CD8-positive, alpha-beta memory T cell (primary cell): ENCODE measurements around the gene DPEP3. TPM values are rescaled to one million over a fixed set of nuclear protein-coding genes. Genes with fewer than 3 reads are reported as not detected.

Experiments
- CTCF ChIA-PET: fragments of 350-600 bp; sonication (Branson Sonifier 250); formaldehyde crosslinking; loops from one replicate; lab custom pipeline; 2021; ENCODE audit warnings: antibody characterized with exemption; lab: Charles Lee
- POLR2A ChIA-PET: fragments of 350-600 bp; sonication (Branson Sonifier 250); formaldehyde crosslinking; loops from one replicate; lab custom pipeline; 2021; ENCODE audit warnings: antibody characterized with exemption; lab: Charles Lee
- DNase-seq, 5 donors: peaks; one replicate each; pipeline versions ENCODE4 v3.0.0 to v3.0.0-alpha.2; 2020 to 2022; ENCODE audit warnings: mixed read lengths in 1 of 5
- H3K27ac ChIP-seq: one replicate; pipeline ENCODE4 v1.7.0; 2013; ENCODE audit warnings: low read depth, mild to moderate bottlenecking, low read length, moderate library complexity
- H3K27me3 ChIP-seq: 2 replicates; pipeline ENCODE4 v1.7.0; 2013; ENCODE audit warnings: low read length, mild to moderate bottlenecking; ENCODE audit not compliant: insufficient read depth, poor library complexity, severe bottlenecking
- H3K36me3 ChIP-seq: 2 replicates; pipeline ENCODE4 v1.7.0; 2013; ENCODE audit warnings: mild to moderate bottlenecking, low read length, moderate library complexity; ENCODE audit not compliant: insufficient read depth
- H3K4me1 ChIP-seq: 2 replicates; pipeline ENCODE4 v1.7.0; 2013; ENCODE audit warnings: mild to moderate bottlenecking, low read length, moderate library complexity; ENCODE audit not compliant: insufficient read depth
- H3K4me3 ChIP-seq: 2 replicates; pipeline ENCODE4 v1.7.0; 2013; ENCODE audit warnings: mild to moderate bottlenecking, low read length
- H3K9me3 ChIP-seq: 2 replicates; pipeline ENCODE4 v1.7.0; 2013; ENCODE audit warnings: mild to moderate bottlenecking, low read length
- H3K27ac Mint-ChIP-seq, 8 donors: one replicate each; pipeline ENCODE4 v1.8.0; 2020 to 2021; ENCODE audit warnings: mixed read lengths in 8 of 8, mild to moderate bottlenecking in 6 of 8, inconsistent platforms in 3 of 8, moderate library complexity in 3 of 8
- H3K27me3 Mint-ChIP-seq, 2 donors: one replicate each; pipeline ENCODE4 v1.8.0; 2020 to 2021; ENCODE audit warnings: mixed read lengths in 2 of 2, mild to moderate bottlenecking in 1 of 2, moderate library complexity in 1 of 2
- H3K36me3 Mint-ChIP-seq, 3 donors: one replicate each; pipeline ENCODE4 v1.8.0; 2020 to 2021; ENCODE audit warnings: mixed read lengths in 3 of 3, inconsistent platforms in 1 of 3, mild to moderate bottlenecking in 1 of 3
- H3K4me1 Mint-ChIP-seq, 3 donors: one replicate each; pipeline ENCODE4 v1.8.0; 2020 to 2021; ENCODE audit warnings: mixed read lengths in 3 of 3, inconsistent platforms in 1 of 3, mild to moderate bottlenecking in 1 of 3
- H3K4me3 Mint-ChIP-seq, 7 donors: one replicate each; pipeline ENCODE4 v1.8.0; 2020 to 2021; ENCODE audit warnings: mixed read lengths in 7 of 7, mild to moderate bottlenecking in 6 of 7, moderate library complexity in 4 of 7, inconsistent platforms in 2 of 7
- H3K9me3 Mint-ChIP-seq, 5 donors: one replicate each; pipeline ENCODE4 v1.8.0; 2020 to 2022; ENCODE audit warnings: mixed read lengths in 5 of 5, mild to moderate bottlenecking in 3 of 5, moderate library complexity in 2 of 5, inconsistent platforms in 1 of 5
- polyA plus RNA-seq: library from polyadenylated mRNA; unstranded; fragments of 300-500 nt; fragmentation: Illumina TruSeq; gene quantifications from one replicate; pipeline ENCODE4 v1.2.3, GENCODE V29; 2021
- total RNA-seq, 2 experiments: library from RNA; stranded (reverse); gene quantifications; one replicate each; pipeline ENCODE4 v1.2.3, GENCODE V29; 2021

The DPEP3 gene
- total and polyA plus RNA-seq, 3 experiments from 2014 or later, result 0.10 to 0.18 (median 0.18) TPM

DNA sequence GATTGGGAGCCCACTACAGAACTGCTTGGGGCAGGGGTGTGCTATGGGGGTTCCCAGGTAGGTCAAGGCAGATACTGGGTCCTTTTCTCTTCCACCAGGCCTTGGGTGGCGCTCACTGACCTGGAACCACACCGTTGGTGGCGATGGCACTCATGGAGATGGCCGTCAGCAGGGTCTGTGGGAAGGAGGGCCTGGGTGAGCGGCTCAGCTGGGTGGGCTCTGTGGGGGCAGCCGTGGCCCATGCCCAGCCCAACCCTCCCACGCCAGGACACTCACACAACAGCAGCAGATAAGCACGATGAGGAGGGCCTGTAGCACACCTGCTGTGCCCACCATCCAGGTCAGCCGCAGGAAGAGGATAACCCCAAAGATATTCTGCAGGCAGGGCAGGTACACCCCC, 22.7 kb downstream of the DPEP3 start:
- Mint-ChIP-seq H3K9me3 (no peaks in the 10 kb centered on the region), H3K27me3 (no peaks in the 10 kb centered on the region), H3K36me3 (peaks cover 0 to 49% (median 7%) of the 10 kb centered on the region in 3 donors), H3K4me1 (peaks cover 0 to 2% (median 0%) of the 10 kb centered on the region in 3 donors), H3K4me3 (no peak overlapping the region), H3K27ac (no peak overlapping the region)
- Histone ChIP-seq H3K27ac (no peak overlapping the region), H3K4me3 (no peak overlapping the region), H3K36me3 (peaks cover 11% of the 10 kb centered on the region), H3K27me3 (no peaks in the 10 kb centered on the region), H3K4me1 (no peaks in the 10 kb centered on the region), H3K9me3 (no peaks in the 10 kb centered on the region)
- CTCF ChIA-PET, result interaction anchor here (1.7 kb wide), 1 partner anchor 141 kb away, joined by 3 read pairs; no protein-coding TSS in a partner anchor
- POLR2A ChIA-PET, result no interaction called here
- no peak for DNase-seq

DNA sequence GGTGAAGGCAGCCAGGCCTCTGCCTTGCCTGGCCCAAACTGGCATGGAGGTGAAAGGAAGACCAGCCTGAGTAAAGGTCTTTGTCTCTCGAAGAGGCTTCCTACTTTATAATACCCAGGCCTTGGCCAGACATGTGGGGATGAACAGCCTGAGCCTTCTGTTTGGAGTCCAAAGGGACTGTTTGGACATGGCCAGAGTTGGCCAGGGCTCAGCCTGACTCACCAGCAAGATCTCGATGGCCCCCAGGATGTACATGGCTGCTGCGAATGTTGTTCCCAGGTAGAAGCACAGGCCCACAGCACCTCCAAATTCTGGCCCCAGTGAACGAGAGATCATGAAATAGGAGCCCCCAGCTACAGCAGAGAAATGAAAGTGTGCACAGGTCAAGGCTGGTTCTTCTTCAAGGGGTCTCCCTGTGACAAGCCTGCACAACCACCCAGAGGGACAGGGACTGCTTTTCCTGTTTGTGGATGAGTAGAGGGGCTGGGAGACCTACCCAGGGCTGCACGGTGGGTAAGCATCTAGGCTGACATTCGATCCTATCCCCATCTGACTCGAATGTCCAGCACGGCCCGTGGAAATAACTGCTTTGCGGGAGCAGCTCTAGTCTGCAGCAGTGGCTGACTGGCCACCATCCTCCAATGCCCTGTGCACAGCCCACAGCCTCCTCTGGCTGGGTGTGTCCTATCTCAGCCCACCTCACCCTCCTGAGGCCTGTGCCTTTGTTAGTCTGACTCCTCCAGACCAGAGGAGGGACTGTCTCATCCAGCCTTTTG, 25.7 kb downstream of the DPEP3 start:
- Mint-ChIP-seq H3K27ac (no peak overlapping the region), H3K9me3 (no peaks in the 10 kb centered on the region), H3K4me3 (no peak overlapping the region), H3K36me3 (peaks cover 0 to 41% (median 2%) of the 10 kb centered on the region in 3 donors), H3K27me3 (no peaks in the 10 kb centered on the region), H3K4me1 (peaks cover 0 to 2% (median 0%) of the 10 kb centered on the region in 3 donors)
- POLR2A ChIA-PET, result no interaction called here
- H3K9me3 ChIP-seq, result no peaks in the 10 kb centered on the region
- CTCF ChIA-PET, result no interaction called here
- no peak overlapping the region for H3K27ac ChIP-seq
- no peak for DNase-seq
- H3K4me1 ChIP-seq, result no peaks in the 10 kb centered on the region
- peaks cover 6% of the 10 kb centered on the region for H3K36me3 ChIP-seq
- H3K27me3 ChIP-seq, result no peaks in the 10 kb centered on the region
- H3K4me3 ChIP-seq, result no peak overlapping the region

DNA sequence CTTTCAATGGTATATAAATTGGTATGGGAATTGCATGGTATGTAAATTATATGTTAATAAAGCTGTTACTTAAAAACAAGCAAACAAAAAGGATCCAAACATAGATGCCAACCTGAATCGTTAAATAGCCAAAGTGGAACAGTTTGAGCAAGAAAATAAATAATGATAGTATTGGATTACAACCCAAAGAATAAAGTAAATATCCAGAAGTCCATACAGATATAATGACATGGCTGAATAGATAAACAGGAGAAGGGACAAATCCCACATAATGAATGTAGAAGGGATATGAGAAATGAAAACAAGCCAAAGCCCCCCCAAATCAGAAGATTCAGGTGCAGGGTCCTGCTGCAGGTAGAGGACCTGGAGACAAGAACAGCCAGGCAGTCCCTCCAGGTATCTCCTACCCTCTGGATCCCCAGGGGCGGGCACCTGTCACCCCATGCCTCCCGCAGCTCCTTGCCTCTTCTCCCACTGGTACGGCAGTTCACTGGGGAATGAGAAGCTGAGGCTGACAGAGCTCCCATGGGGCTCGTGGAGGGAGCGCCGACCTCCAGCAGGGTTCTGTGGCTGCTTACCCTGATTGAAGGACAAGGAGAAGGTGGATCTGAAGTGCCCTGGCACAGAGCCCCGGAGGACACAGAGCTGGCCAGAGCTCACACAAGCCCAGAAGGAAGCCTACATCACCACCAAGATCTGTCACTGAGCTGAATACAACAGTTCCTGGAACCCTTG, 26.5 kb downstream of the DPEP3 start:
- H3K27me3 ChIP-seq, result no peaks in the 10 kb centered on the region
- DNase-seq, result no peak
- H3K4me3 ChIP-seq, result no peak overlapping the region
- H3K36me3 ChIP-seq, result peaks cover 6% of the 10 kb centered on the region
- no peaks in the 10 kb centered on the region for H3K9me3 ChIP-seq
- Mint-ChIP-seq H3K9me3 (no peaks in the 10 kb centered on the region), H3K27me3 (no peaks in the 10 kb centered on the region), H3K4me1 (peaks cover 0 to 2% (median 0%) of the 10 kb centered on the region in 3 donors), H3K27ac (peak overlapping the region in 1 of 8 donors; percentile 55), H3K4me3 (no peak overlapping the region), H3K36me3 (peaks cover 0 to 39% (median 2%) of the 10 kb centered on the region in 3 donors)
- CTCF ChIA-PET, result interaction anchor here (1.0 kb wide), 1 partner anchor 34 kb away, joined by 3 read pairs; no protein-coding TSS in a partner anchor
- POLR2A ChIA-PET, result no interaction called here
- no peak overlapping the region for H3K27ac ChIP-seq
- H3K4me1 ChIP-seq, result no peaks in the 10 kb centered on the region

DNA sequence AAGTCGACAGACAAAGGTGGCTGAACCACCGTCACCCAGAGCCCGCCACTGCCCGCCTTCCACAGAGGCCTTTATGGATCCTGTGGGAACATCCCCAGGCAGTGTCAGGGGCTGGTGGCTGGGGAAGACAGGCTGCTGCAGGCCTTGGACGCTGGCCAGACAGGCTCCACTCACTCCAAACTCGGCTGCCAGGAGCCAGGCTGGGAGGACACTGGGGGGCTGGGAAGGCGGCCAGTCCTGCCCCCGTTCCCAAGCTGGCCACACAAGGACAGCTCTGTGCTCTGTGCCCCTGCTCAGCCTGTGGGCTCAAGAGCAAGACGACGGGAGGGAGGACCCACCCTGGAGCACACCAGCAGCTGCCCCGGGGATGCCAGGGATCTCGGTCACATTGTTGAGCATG, 28.8 kb downstream of the DPEP3 start:
- H3K9me3 Mint-ChIP-seq, result no peaks in the 10 kb centered on the region
- no peaks in the 10 kb centered on the region for H3K27me3 Mint-ChIP-seq
- H3K27ac ChIP-seq, result no peak overlapping the region
- H3K4me1 ChIP-seq, result no peaks in the 10 kb centered on the region
- DNase-seq, result no peak
- CTCF ChIA-PET, result interaction anchor here (1.5 kb wide), 1 partner anchor 11 kb away, joined by 4 read pairs; no protein-coding TSS in a partner anchor
- H3K4me3 ChIP-seq, result no peak overlapping the region
- H3K36me3 ChIP-seq, result peaks cover 6% of the 10 kb centered on the region
- no peaks in the 10 kb centered on the region for H3K9me3 ChIP-seq
- H3K27ac Mint-ChIP-seq, result no peak overlapping the region
- POLR2A ChIA-PET, result no interaction called here
- H3K27me3 ChIP-seq, result no peaks in the 10 kb centered on the region
- no peaks in the 10 kb centered on the region for H3K4me1 Mint-ChIP-seq
- H3K4me3 Mint-ChIP-seq, result no peak overlapping the region
- peaks cover 0 to 47% (median 2%) of the 10 kb centered on the region in 3 donors for H3K36me3 Mint-ChIP-seq

DNA sequence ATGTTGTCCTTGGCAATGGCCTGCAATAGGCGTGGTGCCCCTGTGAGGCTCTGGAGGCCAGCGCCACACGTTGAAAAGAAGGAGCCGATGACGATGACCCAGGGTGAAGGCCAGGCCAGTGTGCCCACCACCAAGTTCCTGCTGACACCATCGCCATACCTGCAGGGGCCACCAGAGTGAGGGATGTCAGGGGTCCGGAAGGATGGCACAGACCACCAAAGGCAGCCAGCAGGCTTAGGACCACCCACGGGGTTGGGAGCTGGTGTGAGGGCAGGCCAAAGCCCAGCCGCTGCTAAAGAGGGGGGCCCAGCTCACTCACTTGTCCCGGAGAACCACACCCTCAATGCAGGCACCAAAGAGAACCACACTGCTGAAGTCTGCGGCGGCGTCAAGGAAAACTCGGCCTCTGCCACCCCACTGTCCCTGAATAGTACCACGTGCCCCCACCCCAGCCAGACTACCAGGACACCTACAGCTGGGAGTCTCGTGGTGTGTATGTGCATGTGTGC, 29.9 kb downstream of the DPEP3 start:
- H3K9me3 Mint-ChIP-seq, result no peaks in the 10 kb centered on the region
- no peak overlapping the region for H3K27ac Mint-ChIP-seq
- Histone ChIP-seq H3K36me3 (peaks cover 10% of the 10 kb centered on the region), H3K4me1 (no peaks in the 10 kb centered on the region), H3K4me3 (no peak overlapping the region), H3K27ac (no peak overlapping the region), H3K27me3 (no peaks in the 10 kb centered on the region), H3K9me3 (no peaks in the 10 kb centered on the region)
- H3K36me3 Mint-ChIP-seq, result peaks cover 0 to 58% (median 2%) of the 10 kb centered on the region in 3 donors
- ChIA-PET POLR2A (no interaction called here), CTCF (interaction anchor here (1.5 kb wide), 1 partner anchor 10 kb away, joined by 4 read pairs; no protein-coding TSS in a partner anchor)
- H3K4me3 Mint-ChIP-seq, result no peak overlapping the region
- DNase-seq, result no peak
- H3K27me3 Mint-ChIP-seq, result no peaks in the 10 kb centered on the region
- no peaks in the 10 kb centered on the region for H3K4me1 Mint-ChIP-seq

DNA sequence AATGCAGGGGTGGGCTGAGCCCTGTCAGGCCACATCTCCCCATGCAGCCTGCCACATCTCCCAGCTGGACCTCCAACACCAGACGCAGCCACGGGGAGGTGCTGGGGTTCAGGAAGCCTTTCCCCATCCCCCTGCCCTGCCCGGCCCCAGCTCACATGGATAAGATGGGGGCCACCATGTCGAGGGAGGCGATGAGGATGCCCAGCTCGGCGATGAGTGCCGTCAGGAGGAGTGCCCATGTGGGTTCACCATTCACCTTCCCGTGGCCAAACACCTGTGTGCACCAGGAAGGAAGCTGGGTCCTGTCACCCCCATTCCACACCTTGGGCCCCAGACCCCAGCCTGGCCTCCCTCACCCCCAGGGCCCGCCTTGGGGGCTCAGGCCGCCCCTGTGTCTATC, 30.7 kb downstream of the DPEP3 start:
- POLR2A ChIA-PET, result no interaction called here

DNA sequence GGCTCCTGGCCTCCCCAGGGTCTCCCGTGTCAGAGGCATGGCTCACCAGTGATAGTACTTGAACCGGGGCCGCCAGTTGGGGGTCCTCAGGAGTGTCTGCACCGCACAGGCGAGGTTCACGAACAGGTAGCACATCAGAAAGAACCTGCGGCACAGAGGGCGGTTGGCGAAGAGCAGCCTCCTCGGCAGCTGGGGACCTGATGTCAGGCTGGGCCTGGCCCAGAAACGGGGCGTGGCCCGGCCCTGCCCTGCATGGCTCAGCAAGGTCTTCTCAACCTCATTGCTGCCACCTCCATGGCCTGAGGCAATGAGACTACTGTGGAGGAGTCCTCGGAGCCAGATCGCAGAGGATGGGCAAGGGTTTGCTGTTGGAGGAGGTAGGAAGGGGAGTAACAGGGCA, 32.3 kb downstream of the DPEP3 start:
- Mint-ChIP-seq H3K4me1 (no peaks in the 10 kb centered on the region), H3K4me3 (no peak overlapping the region), H3K27ac (peak overlapping the region in 2 of 8 donors; percentile 56 to 69), H3K27me3 (no peaks in the 10 kb centered on the region), H3K36me3 (peaks cover 0 to 46% (median 0%) of the 10 kb centered on the region in 3 donors), H3K9me3 (no peaks in the 10 kb centered on the region)
- Histone ChIP-seq H3K4me1 (no peaks in the 10 kb centered on the region), H3K27me3 (no peaks in the 10 kb centered on the region), H3K27ac (no peak overlapping the region), H3K4me3 (no peak overlapping the region), H3K36me3 (peaks cover 10% of the 10 kb centered on the region), H3K9me3 (no peaks in the 10 kb centered on the region)
- no peak for DNase-seq
- CTCF ChIA-PET, result no interaction called here
- POLR2A ChIA-PET, result no interaction called here

More for the DNA sequence above, 30.7 kb downstream of the DPEP3 start:
- H3K9me3 ChIP-seq, result no peaks in the 10 kb centered on the region
- Mint-ChIP-seq H3K27me3 (no peaks in the 10 kb centered on the region), H3K4me3 (no peak overlapping the region), H3K36me3 (peaks cover 0 to 58% (median 0%) of the 10 kb centered on the region in 3 donors), H3K4me1 (no peaks in the 10 kb centered on the region), H3K9me3 (no peaks in the 10 kb centered on the region), H3K27ac (no peak overlapping the region)
- CTCF ChIA-PET, result no interaction called here
- H3K36me3 ChIP-seq, result peaks cover 10% of the 10 kb centered on the region
- DNase-seq, result no peak
- no peak overlapping the region for H3K27ac ChIP-seq
- no peaks in the 10 kb centered on the region for H3K27me3 ChIP-seq
- H3K4me1 ChIP-seq, result no peaks in the 10 kb centered on the region
- no peak overlapping the region for H3K4me3 ChIP-seq
